WERI-Rb-1 (cell line): ENCODE data around the gene ADIPOR2.

Experiments
- DNase-seq: peaks from one replicate; pipeline ENCODE4 v3.0.0-alpha.2; 2020
- H3K27ac ChIP-seq: fragments of 250-450 bp; sonication (Bioruptor Pico); 2 replicates; pipeline ENCODE4 v1.5.1; 2020; ENCODE audit warnings: mild to moderate bottlenecking, moderate library complexity
- H3K27me3 ChIP-seq: fragments of 250-450 bp; sonication (Bioruptor Pico); 2 replicates; pipeline ENCODE4 v1.5.1; 2021; ENCODE audit warnings: mild to moderate bottlenecking, low read depth, moderate library complexity; ENCODE audit not compliant: insufficient read depth, severe bottlenecking
- H3K36me3 ChIP-seq: fragments of 250-450 bp; sonication (Bioruptor Pico); 2 replicates; pipeline ENCODE4 v1.5.1; 2020; ENCODE audit warnings: mild to moderate bottlenecking, moderate library complexity
- H3K4me3 ChIP-seq: 2 replicates; pipeline ENCODE4 v1.5.1; 2011; ENCODE audit warnings: low read depth, mild to moderate bottlenecking, control low read depth, low read length
- H3K9me3 ChIP-seq: fragments of 250-450 bp; sonication (Bioruptor Pico); 2 replicates; pipeline ENCODE4 v1.5.1; 2021; ENCODE audit warnings: mild to moderate bottlenecking, moderate library complexity; ENCODE audit not compliant: severe bottlenecking
- TF ChIP-seq, protein P1 (sequence below): IDR thresholded peaks from 2 replicates; pipeline ENCODE4 v1.5.1; 2011; ENCODE audit warnings: low read depth, mild to moderate bottlenecking, control low read depth, inconsistent platforms, low read length

The ADIPOR2 gene

DNA sequence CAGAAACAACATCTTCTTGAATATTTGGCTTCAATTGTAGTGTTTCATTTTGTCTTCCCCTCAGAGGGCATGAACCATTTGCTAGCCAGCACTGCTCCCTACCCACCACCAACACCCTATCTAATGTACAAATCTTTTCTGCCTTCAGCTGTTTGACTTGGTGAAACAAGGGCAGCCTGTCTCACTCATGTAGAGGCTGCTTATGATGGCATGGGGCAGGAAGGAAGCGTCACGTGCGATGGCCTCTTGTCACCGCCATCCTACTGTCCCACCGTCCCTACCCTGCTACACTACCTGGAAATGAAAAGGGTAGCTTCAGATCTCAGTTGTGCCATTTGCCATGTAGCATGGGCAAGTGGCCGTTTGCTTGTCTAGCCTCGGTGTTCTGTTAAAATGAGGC is 99.6 kb downstream of the ADIPOR2 start:
- Histone ChIP-seq H3K27me3 (no peaks in the 10 kb centered on the region), H3K27ac (no peak overlapping the region), H3K9me3 (no peaks in the 10 kb centered on the region), H3K36me3 (peaks cover 18% of the 10 kb centered on the region), H3K4me3 (no peak overlapping the region)
- DNase-seq: no peak
- TF ChIP-seq, protein P1, sequence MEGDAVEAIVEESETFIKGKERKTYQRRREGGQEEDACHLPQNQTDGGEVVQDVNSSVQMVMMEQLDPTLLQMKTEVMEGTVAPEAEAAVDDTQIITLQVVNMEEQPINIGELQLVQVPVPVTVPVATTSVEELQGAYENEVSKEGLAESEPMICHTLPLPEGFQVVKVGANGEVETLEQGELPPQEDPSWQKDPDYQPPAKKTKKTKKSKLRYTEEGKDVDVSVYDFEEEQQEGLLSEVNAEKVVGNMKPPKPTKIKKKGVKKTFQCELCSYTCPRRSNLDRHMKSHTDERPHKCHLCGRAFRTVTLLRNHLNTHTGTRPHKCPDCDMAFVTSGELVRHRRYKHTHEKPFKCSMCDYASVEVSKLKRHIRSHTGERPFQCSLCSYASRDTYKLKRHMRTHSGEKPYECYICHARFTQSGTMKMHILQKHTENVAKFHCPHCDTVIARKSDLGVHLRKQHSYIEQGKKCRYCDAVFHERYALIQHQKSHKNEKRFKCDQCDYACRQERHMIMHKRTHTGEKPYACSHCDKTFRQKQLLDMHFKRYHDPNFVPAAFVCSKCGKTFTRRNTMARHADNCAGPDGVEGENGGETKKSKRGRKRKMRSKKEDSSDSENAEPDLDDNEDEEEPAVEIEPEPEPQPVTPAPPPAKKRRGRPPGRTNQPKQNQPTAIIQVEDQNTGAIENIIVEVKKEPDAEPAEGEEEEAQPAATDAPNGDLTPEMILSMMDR: no peak

DNA sequence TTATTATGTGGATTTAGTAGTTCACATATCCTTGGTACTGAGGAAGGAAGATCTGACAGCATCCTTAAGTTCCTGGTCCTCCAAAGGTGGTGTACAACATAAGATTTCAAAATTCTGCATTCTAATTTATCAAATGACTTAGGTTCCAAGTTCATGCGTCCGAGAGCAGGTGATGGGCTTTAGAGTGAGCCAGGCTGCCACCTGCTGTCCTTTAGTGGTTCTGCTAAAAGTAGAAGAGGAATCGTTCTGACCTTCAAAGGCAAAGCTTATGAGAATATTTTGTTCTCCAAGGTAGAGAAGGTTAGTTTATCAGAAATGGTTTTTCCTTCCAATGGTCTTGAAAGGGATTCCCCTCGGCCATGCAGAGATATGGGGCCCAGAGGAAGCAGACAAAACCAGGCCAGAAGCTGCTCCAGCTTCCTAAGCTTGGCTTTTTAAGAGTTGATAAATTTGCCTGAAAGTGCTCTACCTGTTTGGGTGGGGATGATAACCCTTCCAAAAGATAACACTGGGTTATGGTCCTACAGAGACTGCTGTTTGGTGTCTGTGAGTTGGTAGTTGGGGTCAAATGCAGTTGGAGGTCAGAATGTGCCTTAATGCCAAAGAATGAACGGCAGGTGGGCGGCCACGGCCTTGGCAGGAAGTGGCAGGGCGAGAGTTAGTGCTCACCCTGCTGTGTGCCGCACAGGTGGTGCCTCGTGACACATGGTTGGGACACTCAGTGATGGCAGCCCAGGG is 100.4 kb downstream of the ADIPOR2 start:
- TF ChIP-seq, protein P1: peak; percentile 69
- no peak overlapping the region for H3K4me3 ChIP-seq
- H3K27me3 ChIP-seq: no peaks in the 10 kb centered on the region
- peaks cover 11% of the 10 kb centered on the region for H3K36me3 ChIP-seq
- H3K9me3 ChIP-seq: no peaks in the 10 kb centered on the region
- DNase-seq: peak; percentile 56
- no peak overlapping the region for H3K27ac ChIP-seq

DNA sequence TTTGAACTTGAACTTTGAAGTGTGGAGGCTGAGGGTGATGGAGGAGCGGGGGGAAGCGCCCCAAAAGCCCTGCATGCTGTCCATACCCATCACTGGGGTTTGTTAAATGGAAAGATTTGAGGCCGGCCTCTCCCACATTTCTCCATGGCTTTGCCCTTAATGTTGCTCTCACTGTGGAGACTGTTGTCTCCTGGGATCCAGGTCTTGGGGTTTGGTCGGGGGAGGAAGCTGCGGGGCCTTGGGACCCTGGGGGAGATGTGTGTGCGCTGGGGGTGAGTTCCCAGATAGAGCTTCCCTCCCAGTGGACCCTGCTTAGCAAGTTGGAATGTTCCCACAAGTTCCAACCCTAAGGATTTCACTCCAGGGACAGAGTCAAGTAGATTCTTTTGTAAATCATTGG is 101.5 kb downstream of the ADIPOR2 start:
- DNase-seq: no peak
- TF ChIP-seq, protein P1: no peak
- peaks cover 3% of the 10 kb centered on the region; the same call in 1 of the 2 replicates for H3K36me3 ChIP-seq
- no peaks in the 10 kb centered on the region for H3K9me3 ChIP-seq
- no peaks in the 10 kb centered on the region for H3K27me3 ChIP-seq
- no peak overlapping the region for H3K27ac ChIP-seq
- H3K4me3 ChIP-seq: no peak overlapping the region

DNA sequence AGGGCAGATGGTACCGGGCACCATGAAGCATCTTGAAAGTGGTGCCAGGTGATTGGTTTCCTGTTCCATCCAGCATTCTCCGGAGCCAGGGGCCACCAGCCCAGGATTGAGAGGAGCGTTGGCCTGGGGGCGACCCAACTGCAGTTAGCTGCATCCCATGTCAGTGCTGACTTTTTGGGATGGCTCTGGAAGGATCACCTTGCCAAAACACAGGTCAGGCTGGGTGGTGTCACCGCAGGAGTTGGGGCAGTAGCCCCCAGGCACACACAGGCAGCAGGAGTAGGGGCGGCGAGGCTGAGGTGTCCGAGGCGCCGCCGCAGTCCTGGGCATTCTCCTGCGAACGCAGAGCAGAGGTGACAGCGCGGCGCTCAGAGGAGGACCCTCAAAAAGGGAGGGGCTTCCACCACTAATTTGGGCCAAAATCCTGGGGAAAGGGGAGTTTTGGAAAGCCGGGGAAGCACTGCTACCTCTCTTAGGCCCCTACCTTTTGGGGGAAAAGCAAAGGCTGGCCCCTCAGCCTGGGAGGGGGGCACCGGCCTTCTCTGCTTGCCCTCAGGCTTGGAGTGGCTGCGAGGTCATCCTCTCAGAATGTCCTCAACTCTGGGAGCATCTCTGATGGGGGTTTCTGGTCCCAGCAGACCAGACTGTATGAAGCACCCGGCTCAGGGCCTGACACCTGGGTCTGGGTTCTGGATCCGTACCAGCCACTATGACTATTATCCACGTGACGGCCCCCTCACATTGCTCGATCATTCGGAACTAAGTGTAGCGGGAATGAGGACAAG is 102.7 kb downstream of the ADIPOR2 start:
- DNase-seq: no peak
- H3K27me3 ChIP-seq: no peaks in the 10 kb centered on the region
- no peak overlapping the region for H3K4me3 ChIP-seq
- H3K36me3 ChIP-seq: no peaks in the 10 kb centered on the region
- H3K9me3 ChIP-seq: no peaks in the 10 kb centered on the region
- no peak overlapping the region for H3K27ac ChIP-seq
- TF ChIP-seq, protein P1: no peak

DNA sequence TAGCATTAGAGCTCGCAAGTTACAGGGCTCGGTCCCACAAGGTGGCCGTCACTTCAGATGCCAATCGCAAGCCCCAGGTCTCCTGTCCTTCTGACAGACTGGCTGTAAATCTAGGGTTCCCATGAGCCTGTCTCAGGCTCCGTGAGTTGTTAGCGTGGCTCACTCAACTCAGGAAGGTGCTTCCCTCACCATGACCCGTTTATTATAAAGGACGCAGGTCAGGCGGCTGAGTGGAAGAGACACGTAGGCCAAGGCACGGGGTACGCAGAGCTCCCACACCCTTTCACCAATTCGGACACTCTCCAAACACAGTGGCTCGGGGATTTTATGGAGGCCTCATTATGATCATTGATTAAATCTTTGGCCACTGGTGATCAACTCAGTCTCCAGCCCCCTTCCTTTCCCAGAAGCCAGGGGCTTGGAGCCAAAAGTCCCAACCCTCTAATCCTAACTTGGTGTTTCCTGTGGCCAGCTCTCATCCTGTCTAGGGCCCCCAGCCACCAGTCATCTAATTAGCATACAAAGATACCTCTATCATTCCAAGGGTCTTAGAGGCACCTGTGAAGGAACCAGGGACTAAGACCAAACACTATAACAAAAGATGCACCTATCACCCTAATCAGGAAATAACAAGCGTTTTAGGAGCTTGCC is 103.7 kb downstream of the ADIPOR2 start:
- Histone ChIP-seq H3K27me3 (no peaks in the 10 kb centered on the region), H3K9me3 (no peaks in the 10 kb centered on the region), H3K27ac (no peak overlapping the region), H3K36me3 (no peaks in the 10 kb centered on the region), H3K4me3 (no peak overlapping the region)
- TF ChIP-seq, protein P1: no peak
- DNase-seq: no peak
